Loucy (cell line): ENCODE data around the gene PDCD2L.

Experiments
- CTCF ChIP-seq: fragments of 200-600 bp; sonication (generic); conservative IDR thresholded peaks from 2 replicates; pipeline ENCODE4 v1.5.1; 2014; ENCODE audit warnings: mild to moderate bottlenecking, antibody characterized with exemption, low read length
- EZH2phosphoT487 ChIP-seq: fragments of 200-600 bp; IDR thresholded peaks from 2 replicates; pipeline ENCODE4 v1.6.1; 2018; ENCODE audit warnings: antibody characterized with exemption, mild to moderate bottlenecking, moderate library complexity, borderline replicate concordance

- TF ChIP-seq CTCF = no peak
- no peak for TF ChIP-seq EZH2phosphoT487
Observed at GRCh38 chr19:34380639-34381241, 23.5 kb upstream of the PDCD2L start.
